Measurements from ENCODE around the gene C20orf144.

The C20orf144 gene

DNA sequence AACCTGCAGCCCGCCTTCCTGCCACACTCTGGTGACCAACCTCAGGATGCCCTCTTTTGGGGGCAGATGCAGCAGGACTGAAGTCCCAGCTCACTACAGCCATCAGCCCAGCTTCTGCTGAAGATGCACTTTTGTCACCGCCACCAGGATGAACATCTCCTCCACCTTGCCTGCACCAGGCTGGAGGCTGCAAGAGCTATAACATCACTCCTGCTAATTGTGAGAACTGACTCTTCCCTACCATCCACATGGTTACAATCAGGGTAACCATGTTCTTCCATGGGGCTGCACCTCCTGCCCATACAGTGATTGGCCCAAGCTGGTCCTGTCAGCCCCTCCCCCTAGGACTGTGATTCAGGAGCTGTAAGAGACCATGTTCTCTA, 2.6 kb downstream of the C20orf144 start:
- DNase-seq (ENCODE audit: low spot score) = no peak

DNA sequence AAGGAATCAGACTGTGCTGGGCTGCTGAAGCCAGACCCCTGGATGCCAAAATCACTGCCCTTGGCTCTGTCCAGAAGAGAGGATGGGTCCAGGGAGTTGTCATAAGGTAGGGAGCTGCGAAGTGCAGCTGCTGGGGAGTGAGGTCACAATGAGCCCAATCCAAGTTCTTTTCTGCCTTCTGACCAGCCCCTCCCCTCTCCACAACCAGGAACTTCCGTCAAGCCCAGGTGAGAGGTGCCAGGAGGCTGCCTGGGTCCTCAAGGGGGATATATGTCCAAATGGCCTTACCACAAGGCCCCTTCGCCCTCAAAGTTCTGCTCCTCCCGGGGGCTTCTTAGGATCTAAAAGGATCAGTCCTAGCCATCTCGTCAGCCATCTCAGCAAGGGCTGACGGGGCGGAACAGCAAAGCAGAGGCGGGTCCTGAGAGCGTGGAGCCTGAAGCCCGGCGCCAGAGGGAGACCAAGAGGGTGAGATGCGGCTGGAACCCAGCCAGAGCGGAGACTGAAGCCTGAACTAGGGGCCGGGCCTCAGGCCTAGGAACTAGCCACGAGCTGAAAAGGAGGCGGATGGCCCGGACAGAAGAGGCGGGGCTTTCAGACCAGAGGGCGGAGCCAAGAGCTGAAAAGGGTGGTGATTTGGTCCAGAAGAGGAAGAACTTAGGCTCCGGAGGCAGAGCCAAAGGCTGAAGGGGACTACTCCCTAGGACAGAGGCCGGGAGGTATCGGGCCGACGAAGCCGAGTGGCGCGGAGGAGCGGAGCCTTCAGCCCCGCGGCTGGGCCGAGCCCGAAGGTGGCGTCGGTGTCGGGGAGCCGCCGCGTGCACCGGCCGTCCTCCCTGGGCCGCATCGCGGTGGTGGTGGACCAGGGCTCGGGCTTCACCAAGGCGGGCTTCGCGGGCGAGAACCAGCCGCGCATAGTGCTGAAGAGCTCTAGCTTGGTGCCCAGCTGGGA, 4.4 kb downstream of the C20orf144 start, which contains the start of gene ACTL10:
Gene ACTL10 (plus strand): TSS at position 651 of the 952 bp plus-strand sequence. CDS start 555 bp downstream, outside the sequence.
- DNase-seq (ENCODE audit: low spot score) = peak; percentile 97

DNA sequence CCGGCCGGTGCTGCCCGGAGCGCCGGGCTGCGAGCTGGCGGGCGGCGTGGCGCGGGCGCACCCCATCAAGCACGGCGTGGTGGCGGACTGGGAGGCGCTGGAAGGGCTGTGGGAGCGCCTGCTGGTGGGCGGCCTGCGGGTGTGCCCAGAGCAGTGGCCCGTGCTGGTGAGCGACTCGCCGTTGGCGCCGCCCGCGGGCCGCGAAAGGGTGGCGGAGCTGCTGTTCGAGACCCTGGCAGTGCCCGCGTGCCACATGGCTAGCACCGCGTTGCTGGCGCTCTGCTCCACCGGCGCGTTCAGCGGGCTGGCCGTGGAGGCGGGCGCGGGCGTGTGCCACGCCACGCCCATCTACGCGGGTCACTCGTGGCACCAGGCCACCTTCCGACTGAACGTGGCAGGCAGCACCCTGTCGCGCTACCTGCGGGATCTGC, 5.1 kb downstream of the C20orf144 start:
- peak; percentile 24 for DNase-seq (ENCODE audit: low spot score)

DNA sequence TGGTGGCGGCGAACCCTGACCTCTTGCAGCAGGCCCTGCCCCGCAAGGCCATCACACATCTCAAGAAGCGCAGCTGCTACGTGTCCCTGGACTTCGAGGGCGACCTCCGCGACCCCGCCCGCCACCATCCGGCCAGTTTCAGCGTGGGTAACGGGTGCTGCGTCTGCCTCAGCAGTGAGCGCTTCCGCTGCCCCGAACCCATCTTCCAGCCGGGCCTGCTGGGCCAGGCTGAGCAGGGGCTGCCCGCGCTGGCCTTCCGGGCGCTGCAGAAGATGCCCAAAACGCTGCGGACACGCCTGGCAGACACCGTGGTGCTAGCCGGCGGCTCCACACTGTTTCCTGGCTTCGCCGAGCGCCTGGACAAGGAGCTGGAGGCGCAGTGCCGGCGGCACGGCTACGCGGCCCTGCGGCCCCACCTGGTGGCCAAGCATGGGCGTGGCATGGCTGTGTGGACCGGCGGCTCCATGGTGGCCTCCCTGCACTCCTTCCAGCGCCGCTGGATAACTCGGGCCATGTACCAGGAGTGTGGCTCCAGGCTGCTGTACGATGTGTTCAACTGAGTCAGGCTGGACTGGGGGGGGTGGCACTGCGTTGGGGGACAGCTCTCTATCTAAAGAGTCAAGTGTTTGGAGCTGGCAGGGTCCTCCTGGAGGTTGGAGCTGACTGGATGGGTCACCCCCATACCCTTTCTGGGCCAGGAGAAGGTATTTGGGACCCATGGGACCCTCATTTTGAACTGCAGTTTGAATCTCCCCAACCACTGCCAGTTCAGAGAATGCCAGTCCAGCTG, 5.7 kb downstream of the C20orf144 start:
- DNase-seq (ENCODE audit: low spot score) = peak; percentile 77

DNA sequence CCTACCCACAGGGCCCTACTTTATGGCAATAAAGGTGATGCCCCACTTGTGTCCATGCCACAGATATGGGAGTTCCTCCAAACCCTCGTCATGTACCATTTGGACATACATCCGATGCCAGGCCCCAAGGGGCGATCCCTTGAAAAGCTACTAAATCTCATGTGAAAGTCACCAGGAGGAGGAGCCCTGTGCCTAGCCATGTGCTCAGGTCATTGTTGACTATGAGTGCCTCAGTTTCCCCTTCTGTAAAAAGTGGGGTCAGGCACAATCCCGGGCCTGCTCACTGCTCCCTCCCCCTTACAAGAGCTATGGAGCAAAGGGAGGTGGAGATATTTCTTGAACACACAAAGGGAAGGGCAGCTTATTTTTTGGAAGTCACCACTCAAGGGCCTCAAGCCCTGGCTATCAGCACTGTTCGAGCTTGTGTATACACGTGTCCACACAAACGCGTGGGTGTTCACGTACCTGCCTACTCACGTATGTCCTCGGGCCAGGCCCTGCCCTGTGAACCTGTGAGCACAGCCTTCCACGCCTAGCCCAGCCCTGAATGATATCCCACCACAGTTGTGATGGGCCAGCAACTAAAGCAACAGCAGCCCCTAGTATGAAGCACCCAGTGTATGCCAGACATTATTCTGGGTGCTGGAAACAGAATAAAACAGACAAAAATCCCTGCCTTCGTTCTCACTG, 6.5 kb downstream of the C20orf144 start:
- no peak for DNase-seq (ENCODE audit: low spot score)

DNA sequence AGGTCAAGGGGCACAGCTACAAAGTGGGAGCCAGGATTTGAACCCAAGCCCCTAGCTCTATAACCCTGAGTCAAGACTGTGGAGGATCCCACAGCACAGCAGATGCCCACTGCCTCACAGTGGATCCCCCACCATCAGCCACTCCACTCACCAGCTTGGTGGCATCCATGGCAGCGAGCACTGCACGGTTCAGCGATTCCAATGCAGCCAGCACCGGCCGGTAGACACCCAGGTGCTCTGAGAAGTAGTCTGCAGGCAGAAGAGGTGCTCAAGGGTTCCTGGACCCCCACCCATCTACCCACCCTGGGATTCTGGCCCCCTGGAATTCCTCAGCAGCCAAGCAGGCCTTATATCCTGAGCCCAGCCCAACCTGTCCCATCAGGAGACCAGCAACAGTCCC, 7.1 kb downstream of the C20orf144 start:
- DNase-seq (ENCODE audit: low spot score) = no peak

DNA sequence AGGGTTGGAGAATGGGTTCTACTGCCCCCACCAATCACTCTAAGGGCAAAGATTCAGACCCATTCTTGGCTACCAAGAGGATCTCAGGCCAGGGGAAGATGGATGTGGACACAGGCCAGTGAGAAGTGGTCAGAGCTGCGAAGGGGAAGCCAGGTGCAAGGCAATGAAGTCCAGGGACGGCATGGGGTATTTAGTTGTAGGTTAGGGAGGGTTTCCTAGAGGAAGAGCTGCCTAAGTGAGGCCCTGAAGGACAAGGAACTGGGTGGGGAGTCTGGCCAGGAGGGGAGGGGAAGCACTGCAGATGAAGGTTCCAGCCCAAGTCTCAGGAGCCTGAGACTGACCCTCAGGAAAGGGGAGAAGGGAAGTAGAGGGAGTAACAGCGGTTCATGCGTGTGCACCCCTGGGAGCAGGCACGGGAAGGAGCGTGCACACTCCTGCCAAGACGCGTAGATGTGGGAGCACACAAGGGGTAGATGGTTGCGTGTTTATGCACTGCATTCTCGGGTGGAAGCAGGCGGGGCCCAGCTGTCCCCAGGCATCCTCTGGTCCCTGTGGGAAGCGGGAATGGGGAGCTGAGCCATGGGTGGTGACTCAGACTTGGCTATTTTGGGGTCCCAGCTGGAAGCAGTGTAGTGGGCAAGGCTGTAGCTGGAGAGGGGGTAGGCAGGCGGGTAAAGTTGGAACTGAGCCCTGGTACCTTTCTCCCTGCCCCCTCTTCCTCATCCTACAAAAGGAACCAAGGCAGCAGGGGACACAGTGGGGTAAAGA, 7.9 kb downstream of the C20orf144 start:
- DNase-seq (ENCODE audit: low spot score) = no peak

DNA sequence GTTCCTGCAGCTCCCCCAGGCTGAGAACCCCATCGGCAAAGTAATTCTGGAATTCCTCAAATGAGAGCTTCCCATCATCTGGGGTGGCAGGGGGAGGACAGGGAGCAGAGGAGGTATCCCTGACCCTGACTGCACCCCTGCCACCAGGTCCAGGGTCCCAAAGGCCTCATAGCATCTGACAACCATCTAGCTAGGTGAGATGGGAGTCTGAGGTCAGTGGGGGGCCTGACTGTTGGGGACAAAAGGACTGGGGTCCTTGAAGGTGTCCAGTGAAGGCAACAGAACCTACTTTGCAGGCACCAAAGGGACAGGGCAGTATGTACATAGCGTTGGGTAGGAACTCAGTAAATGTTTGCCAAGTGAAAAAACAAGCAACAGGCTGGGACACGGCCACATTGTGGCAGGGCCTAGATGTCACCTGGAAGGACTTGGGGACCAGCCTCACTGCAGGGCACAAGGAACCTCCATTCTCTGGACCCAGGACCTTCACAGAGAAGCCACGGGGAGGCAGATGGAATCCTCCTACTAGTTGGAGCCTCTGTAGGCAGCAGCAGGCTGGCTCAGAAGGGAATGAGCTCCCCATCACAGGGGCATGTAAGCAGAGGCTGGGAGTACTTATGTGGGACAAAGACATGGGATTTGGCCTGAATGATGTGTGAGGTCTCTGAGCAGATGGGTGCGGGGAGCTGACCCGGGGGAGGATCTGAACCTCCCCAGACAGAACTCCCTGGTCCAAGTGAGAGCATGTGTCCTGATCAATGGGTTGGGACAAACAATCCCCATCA, 8.8 kb downstream of the C20orf144 start:
- DNase-seq (ENCODE audit: low spot score) = no peak

DNA sequence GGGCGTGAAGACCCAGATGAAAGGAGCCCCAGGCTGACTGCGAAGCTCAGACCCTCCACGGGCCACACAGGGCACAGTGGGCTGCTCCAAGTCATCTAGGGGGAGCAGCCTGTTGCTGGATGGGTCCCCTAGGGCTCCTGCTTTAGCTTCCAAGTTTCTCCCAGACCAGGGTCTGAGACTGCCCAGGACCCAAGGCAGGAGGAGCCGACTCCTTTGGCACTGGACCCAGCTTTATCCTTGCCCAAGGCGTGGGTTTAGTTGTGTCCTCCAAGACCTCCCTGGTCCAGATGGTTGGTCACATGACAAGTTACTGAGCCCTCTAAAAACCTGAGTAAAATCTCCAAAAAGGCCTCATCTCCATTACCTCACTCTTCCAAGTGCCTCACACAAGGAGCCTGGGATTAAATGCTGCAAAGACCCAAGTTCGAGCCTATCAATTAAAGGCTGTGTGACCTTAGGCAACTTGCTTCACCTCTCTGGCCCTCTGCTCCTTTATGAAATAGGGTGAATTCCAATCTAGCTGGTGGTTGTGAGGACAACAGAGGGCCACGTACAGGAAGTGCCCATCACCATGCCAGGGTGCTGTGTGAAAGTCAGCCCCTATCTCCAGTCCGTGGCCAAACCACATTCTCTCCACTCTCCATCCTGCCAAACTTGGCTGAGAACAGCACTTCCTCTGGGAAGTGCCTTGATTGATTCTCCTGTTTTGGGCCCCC, 9.6 kb downstream of the C20orf144 start:
- DNase-seq (ENCODE audit: low spot score) = no peak

DNA sequence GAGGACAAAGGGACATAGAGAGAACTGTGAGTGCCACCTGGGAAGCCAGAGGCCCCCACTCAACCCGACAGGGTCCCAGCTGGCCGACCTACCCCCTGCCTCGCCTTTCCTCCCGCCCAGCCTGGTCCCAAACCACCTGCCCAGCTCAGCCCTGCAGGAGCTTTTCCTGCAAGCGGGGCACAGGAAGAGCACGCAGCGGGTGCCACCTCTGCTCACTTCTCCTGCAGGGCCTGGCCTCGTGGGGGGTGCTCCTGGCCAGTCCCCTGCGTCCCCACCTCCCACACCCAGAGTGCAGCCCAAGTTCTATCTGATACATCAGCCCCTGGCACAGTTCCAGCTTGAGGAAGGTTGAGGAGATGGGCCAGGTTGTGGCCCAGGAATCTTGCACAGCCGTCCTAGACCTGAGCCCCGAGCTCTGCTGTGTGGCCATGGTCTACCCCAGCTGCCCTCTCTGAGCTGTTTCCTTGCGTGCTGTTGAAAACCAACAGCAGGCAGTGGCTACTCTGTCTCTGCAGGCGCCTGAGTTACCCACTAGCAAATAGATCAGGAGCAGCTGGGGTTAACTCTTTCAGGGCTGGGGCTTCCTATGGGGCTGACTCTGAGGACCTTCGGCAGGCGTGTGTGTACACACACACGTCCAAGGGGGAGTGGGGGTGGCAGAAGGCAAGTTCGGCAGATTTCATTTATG, 10.4 kb downstream of the C20orf144 start:
- no peak for DNase-seq (ENCODE audit: low spot score)

DNA sequence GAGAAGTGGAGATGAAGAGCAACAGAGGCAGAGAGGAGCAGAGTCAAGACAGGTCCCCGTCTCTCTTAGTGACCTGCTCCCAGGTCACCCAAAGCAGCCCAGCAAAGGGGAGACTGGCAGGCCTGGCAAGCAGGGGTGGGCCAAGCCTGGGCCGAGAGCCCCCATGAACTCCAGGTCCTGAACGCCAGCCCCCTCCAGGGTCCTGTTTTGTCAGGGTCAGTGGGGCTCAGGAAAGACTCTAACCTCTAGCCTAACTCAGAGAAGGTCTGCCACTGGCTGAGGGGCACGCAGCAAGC, 10.9 kb downstream of the C20orf144 start:
- DNase-seq (ENCODE audit: low spot score) = no peak

DNA sequence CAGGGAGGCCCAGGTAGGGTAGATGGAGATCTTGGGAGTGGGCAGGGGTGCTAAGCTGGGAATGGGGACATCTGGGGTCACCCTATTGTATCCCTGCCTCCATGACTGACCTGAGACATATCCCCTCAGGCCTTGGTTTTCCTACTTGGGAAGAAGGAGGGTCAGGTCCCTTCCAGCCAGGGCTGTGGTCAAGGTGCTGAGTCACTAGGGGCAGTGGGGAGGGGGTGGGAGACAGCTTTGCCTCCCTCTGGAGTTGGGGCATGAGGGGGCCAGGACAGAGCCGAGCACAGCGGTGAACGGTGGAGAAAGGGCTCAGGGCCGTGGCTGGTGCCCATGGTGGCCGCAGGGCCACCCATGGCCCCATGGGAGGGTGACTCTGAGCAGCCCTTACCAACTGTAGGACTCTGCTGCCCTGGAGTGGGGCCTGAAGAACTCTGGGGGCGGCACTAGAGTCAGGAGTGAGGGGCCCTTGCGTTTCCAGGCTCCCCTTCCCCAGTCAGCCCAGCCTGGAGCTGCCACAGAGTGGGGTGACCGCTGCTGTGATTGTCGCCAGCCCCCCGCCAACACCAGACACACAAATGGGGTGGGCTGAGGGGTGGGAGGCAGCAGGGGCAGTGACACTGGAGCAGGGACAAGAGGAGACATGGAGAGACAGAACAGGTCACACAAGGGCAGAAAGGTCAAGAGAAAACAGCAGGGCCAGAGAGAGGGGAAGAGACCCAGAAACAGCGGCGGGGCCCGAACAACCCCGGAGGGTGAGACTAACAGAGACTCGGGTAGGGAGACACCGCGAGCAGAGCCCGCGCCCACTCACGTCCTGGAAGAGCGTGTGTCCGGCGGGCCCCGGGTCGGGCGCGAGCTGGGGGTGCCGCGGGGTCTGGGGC, 11.5 kb downstream of the C20orf144 start:
- no peak for DNase-seq (ENCODE audit: low spot score)

DNA sequence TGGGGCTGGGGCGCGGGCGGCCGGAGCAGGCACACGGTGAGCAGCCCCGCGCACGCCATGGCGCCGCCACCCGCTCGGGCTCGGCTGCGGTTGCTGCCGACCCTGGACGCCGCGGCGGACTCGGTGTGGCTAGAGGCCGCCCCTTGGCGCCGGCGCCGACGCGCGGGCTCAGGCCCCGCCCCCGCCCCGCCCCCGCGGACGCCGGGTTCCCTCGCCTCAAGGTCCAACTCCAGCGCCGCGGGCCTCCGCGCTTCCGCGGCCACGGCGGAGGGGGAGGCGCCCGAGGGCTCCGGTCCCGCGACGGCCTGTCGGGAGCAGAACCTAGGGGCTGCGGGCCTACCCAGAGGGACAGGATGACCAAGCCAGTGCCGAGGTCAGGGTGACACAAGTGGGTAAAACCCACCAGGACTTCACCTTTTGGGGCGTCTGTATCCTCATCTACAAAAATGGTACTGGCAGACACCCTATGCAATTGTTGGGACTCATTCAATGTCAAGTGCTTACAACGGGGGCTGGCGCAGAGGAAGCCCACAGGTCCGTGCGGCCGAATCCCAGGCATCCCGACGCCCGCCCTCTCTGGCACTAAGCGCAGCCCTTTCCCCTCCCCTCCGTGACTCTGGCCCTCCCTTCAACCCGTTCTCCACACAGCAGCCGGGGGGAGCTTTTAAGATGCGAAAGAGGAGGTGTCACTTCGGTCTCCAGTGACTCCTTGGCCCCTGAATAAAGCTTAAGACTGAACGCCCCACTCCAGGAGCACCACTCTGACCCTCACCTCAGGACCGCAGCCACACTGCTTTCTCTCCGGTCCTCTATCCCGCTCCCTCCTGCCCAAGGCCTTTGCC, 12.4 kb downstream of the C20orf144 start, which contains the start of gene NECAB3:
Gene NECAB3 (minus strand): TSS at position 135 of the 842 bp plus-strand sequence. CDS start 76 bp downstream, at position 59.
- DNase-seq (ENCODE audit: low spot score) = peak; percentile 55

DNA sequence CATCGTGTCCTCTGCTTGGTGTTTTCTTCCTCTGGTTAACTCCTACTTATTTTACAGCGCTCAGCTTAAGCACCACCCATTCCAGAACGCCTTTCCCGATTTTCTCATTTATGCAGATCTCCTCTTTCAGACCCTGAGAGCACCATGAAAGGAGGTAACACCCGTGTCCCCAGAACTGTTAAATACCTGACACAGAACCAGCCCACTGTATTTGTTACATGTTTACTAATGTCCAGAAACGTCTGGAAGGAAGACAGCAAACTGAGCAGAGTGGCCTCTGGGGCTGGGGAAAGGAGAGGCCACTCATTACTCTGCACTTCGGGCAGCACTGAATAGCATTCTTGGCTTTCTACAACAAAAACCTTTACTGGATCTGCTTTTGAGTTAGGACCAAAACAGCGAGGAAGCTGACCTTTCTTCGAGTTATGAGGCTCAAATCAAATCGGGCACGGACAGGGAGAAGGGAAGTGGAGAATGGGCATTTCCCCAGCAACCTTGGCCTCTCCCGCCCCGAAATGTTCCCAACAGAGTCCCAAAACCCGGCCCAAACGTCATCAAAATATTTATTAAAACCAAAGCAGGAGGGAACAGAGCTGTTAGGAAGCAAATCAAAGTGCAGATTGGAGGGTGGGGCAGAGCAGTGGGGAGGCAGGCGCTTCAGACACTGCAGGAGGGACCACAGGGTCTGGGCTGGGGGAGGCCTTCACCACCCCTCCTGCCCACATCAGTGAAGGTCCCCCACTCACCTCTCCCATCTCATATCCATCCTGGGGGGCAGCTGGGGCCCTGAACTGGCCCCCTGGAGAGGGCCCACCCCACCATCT, 13.2 kb downstream of the C20orf144 start:
- no peak for DNase-seq (ENCODE audit: low spot score)

DNA sequence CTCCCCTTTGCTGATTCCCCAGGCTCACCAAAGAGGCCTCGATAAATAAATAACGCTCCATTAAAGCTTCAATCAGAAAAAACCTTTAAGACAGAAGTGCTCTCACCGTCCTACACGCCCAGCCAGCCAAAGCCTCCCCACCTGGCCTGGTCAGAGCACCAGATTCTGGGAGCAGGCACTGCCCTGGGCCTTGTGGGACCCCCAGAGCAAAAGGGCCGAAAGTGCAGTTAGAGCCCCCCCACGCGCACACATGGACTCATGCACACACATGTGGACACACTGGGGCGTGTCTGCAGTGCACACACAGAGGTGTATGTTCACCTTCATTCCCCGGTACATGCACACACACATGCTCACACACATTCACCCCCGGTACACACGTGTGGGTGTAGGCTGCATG, 14.0 kb downstream of the C20orf144 start:
- DNase-seq (ENCODE audit: low spot score) = no peak
